H9 (cell line): ENCODE results near the gene EPHA3. TPM values are rescaled to one million over a fixed set of nuclear protein-coding genes. Genes with fewer than 3 reads are reported as not detected.

Experiments
- DNase-seq: peaks from one replicate; pipeline ENCODE4 v3.0.0-alpha.2; 2017
- H2AFZ ChIP-seq: one replicate; pipeline ENCODE4 v1.6.1; 2013; ENCODE audit warnings: mild to moderate bottlenecking, low read length, control low read depth, moderate library complexity
- H2AK5ac ChIP-seq: 2 replicates; pipeline ENCODE4 v1.6.1; 2013; ENCODE audit warnings: low read length, control low read depth, mixed read lengths; ENCODE audit not compliant: insufficient read length
- H2BK120ac ChIP-seq: one replicate; pipeline ENCODE4 v1.6.1; 2013; ENCODE audit warnings: low read depth, mild to moderate bottlenecking, low read length, control low read depth, inconsistent platforms; ENCODE audit not compliant: poor library complexity, severe bottlenecking
- H2BK12ac ChIP-seq: 2 replicates; pipeline ENCODE4 v1.6.1; 2013; ENCODE audit warnings: low read length, control low read depth, mixed read lengths, low read depth; ENCODE audit not compliant: insufficient read length
- H2BK15ac ChIP-seq: 2 replicates; pipeline ENCODE4 v1.6.1; 2013; ENCODE audit warnings: low read depth, low read length, control low read depth
- H2BK20ac ChIP-seq: one replicate; pipeline ENCODE4 v1.6.1; 2013; ENCODE audit warnings: low read depth, mild to moderate bottlenecking, low read length, control low read depth, inconsistent platforms; ENCODE audit not compliant: poor library complexity, severe bottlenecking
- H2BK5ac ChIP-seq: 2 replicates; pipeline ENCODE4 v1.6.1; 2013; ENCODE audit warnings: low read length, control low read depth, mixed read lengths; ENCODE audit not compliant: insufficient read length
- H3K14ac ChIP-seq: 2 replicates; pipeline ENCODE4 v1.6.1; 2013; ENCODE audit warnings: low read length, control low read depth; ENCODE audit not compliant: insufficient read depth
- H3K18ac ChIP-seq: 2 replicates; pipeline ENCODE4 v1.6.1; 2013; ENCODE audit warnings: low read depth, mild to moderate bottlenecking, mixed read lengths, low read length, control low read depth; ENCODE audit not compliant: insufficient read length
- H3K23ac ChIP-seq: 2 replicates; pipeline ENCODE4 v1.6.1; 2013; ENCODE audit warnings: low read length, control low read depth, mixed read lengths, low read depth; ENCODE audit not compliant: insufficient read length
- H3K23me2 ChIP-seq: 2 replicates; pipeline ENCODE4 v1.6.1; 2013; ENCODE audit warnings: low read depth, mild to moderate bottlenecking, mixed read lengths, low read length, control low read depth; ENCODE audit not compliant: insufficient read length, poor library complexity, severe bottlenecking
- H3K27ac ChIP-seq: 2 replicates; pipeline ENCODE4 v1.5.1; 2013; ENCODE audit warnings: low read length, control low read depth, mixed read lengths, low read depth; ENCODE audit not compliant: insufficient read length
- H3K27me3 ChIP-seq: 2 replicates; pipeline ENCODE4 v1.6.1; 2013; ENCODE audit warnings: low read length, control low read depth, inconsistent platforms; ENCODE audit not compliant: insufficient read depth
- H3K4ac ChIP-seq: 2 replicates; pipeline ENCODE4 v1.6.1; 2013; ENCODE audit warnings: low read depth, mild to moderate bottlenecking, control low read depth, inconsistent platforms, low read length, moderate library complexity
- H3K4me1 ChIP-seq: 2 replicates; pipeline ENCODE4 v1.6.1; 2013; ENCODE audit warnings: low read length, control low read depth, inconsistent platforms; ENCODE audit not compliant: insufficient read depth
- H3K4me2 ChIP-seq: 2 replicates; pipeline ENCODE4 v1.6.1; 2013; ENCODE audit warnings: low read length, control low read depth, mixed read lengths; ENCODE audit not compliant: insufficient read length, insufficient read depth
- H3K56ac ChIP-seq: 2 replicates; pipeline ENCODE4 v1.6.1; 2013; ENCODE audit warnings: low read depth, mild to moderate bottlenecking, mixed read lengths, low read length, control low read depth; ENCODE audit not compliant: insufficient read length
- H3K79me1 ChIP-seq: 2 replicates; pipeline ENCODE4 v1.6.1; 2013; ENCODE audit warnings: low read depth, mild to moderate bottlenecking, moderate library complexity, low read length, control low read depth, inconsistent platforms; ENCODE audit not compliant: insufficient read depth, poor library complexity, severe bottlenecking
- H3K79me2 ChIP-seq: 2 replicates; pipeline ENCODE4 v1.6.1; 2013; ENCODE audit warnings: low read length, control low read depth, inconsistent platforms; ENCODE audit not compliant: insufficient read depth
- H3K9ac ChIP-seq: 2 replicates; pipeline ENCODE4 v1.6.1; 2013; ENCODE audit warnings: low read length, control low read depth, mixed read lengths; ENCODE audit not compliant: insufficient read length; ENCODE audit errors: extremely low read depth
- H3K9me3 ChIP-seq: one replicate; pipeline ENCODE4 v1.6.1; 2013; ENCODE audit warnings: low read depth, low read length, inconsistent platforms; ENCODE audit not compliant: control insufficient read depth
- H3T11ph ChIP-seq: one replicate; pipeline ENCODE4 v1.6.1; 2013; ENCODE audit warnings: mild to moderate bottlenecking, low read length, control low read depth, inconsistent platforms
- H4K20me1 ChIP-seq: one replicate; pipeline ENCODE4 v1.6.1; 2013; ENCODE audit not compliant: control insufficient read depth, insufficient read length, insufficient read depth
- H4K5ac ChIP-seq: 2 replicates; pipeline ENCODE4 v1.6.1; 2013; ENCODE audit warnings: low read depth, mild to moderate bottlenecking, mixed read lengths, low read length, control low read depth; ENCODE audit not compliant: insufficient read length
- H4K8ac ChIP-seq: replicated peaks from 2 replicates; pipeline ENCODE4 v1.6.1; 2013; ENCODE audit warnings: low read length, control low read depth, mixed read lengths, low read depth; ENCODE audit not compliant: insufficient read length
- H4K91ac ChIP-seq: 2 replicates; pipeline ENCODE4 v1.6.1; 2013; ENCODE audit warnings: low read depth, mild to moderate bottlenecking, moderate library complexity, mixed read lengths, low read length, control low read depth; ENCODE audit not compliant: insufficient read length
- H3K27ac Mint-ChIP-seq, 3 experiments: 2 replicates in 2 of 3; 3 replicates in 1 of 3; pipeline ENCODE4 v1.8.0; 2020 to 2021; ENCODE audit warnings: mixed read lengths in 3 of 3, mild to moderate bottlenecking in 1 of 3, moderate library complexity in 1 of 3
- H3K27me3 Mint-ChIP-seq: 2 replicates; pipeline ENCODE4 v1.8.0; 2021; ENCODE audit warnings: low read depth, mild to moderate bottlenecking, moderate library complexity, mixed read lengths
- H3K36me3 Mint-ChIP-seq, 3 experiments: 2 replicates in 2 of 3; 3 replicates in 1 of 3; pipeline ENCODE4 v1.8.0; 2020 to 2021; ENCODE audit warnings: low read depth in 3 of 3, mixed read lengths in 3 of 3; ENCODE audit not compliant: insufficient read depth in 1 of 3
- H3K4me1 Mint-ChIP-seq, 2 experiments: 2 replicates each; pipeline ENCODE4 v1.8.0; 2020; ENCODE audit warnings: mixed read lengths in 2 of 2
- H3K4me3 Mint-ChIP-seq, 2 experiments: 2 replicates in 1 of 2; 3 replicates in 1 of 2; pipeline ENCODE4 v1.8.0; 2020 to 2021; ENCODE audit warnings: mild to moderate bottlenecking in 2 of 2, mixed read lengths in 2 of 2, moderate library complexity in 1 of 2
- H3K9me3 Mint-ChIP-seq, 2 experiments: 2 replicates in 1 of 2; 3 replicates in 1 of 2; pipeline ENCODE4 v1.8.0; 2020; ENCODE audit warnings: mild to moderate bottlenecking in 2 of 2, mixed read lengths in 2 of 2, moderate library complexity in 1 of 2
- CTCF ChIP-seq: fragments of 200-600 bp; sonication (generic); conservative IDR thresholded peaks from 3 replicates; pipeline ENCODE4 v1.8.0; 2021; ENCODE audit warnings: antibody characterized with exemption, mild to moderate bottlenecking
- total RNA-seq: library from RNA; stranded (reverse); gene quantifications from 2 replicates; pipeline ENCODE4 v1.2.1, GENCODE V29; 2021

EPHA3 gene
- total RNA-seq, 1 experiment from 2014 or later, result 0.66 TPM

DNA sequence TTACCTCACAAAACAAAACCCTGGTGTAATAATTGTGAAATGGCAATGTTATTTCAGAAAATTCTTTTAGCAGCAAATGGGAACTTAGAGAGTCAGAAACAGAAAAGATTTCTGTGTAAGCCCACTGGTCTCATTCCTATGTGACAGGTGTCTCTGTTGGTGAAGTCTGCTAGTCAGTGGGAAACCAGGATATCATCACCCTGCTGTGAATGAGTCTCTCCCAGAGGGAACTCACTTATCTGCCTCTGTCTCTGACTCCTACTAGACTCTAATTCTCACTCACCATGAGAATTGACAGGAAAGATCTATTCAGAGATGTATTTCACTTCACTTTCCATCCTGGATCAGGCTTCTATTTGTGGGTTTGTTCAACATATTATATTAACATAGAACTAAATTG is 266.0 kb downstream of the EPHA3 start:
- Histone ChIP-seq H3K27me3 (no peaks in the 10 kb centered on the region), H2AFZ (no peak overlapping the region), H3K23me2 (no peaks in the 10 kb centered on the region), H3K4me2 (no peak overlapping the region), H3K4me1 (no peaks in the 10 kb centered on the region), H3T11ph (no peak overlapping the region), H3K18ac (no peak overlapping the region), H3K23ac (no peak overlapping the region), H3K4ac (no peak overlapping the region), H3K27ac (no peak overlapping the region), H4K5ac (no peak overlapping the region), H3K79me1 (no peaks in the 10 kb centered on the region), H3K79me2 (peaks cover 2% of the 10 kb centered on the region; the same call in 1 of the 2 replicates), H2BK12ac (no peak overlapping the region), H4K20me1 (no peaks in the 10 kb centered on the region), H4K91ac (no peak overlapping the region), H2BK15ac (no peak overlapping the region), H2BK20ac (no peak overlapping the region), H2AK5ac (no peak overlapping the region), H3K9ac (no peak overlapping the region), H2BK5ac (no peak overlapping the region), H3K56ac (no peak overlapping the region), H3K14ac (no peak overlapping the region), H2BK120ac (no peak overlapping the region), H3K9me3 (no peaks in the 10 kb centered on the region), H4K8ac (no peak overlapping the region)
- Mint-ChIP-seq H3K27ac (peak overlapping the region in 1 of 3 experiments; percentile 37; a peak in 1 of 7 replicates), H3K4me1 (peaks cover 22 to 30% of the 10 kb centered on the region in 2 experiments), H3K36me3 (peaks cover 5 to 7% (median 5%) of the 10 kb centered on the region in 3 experiments; a peak in 6 of 7 replicates), H3K4me3 (no peak overlapping the region), H3K9me3 (peaks cover 6 to 8% of the 10 kb centered on the region in 2 experiments), H3K27me3 (no peaks in the 10 kb centered on the region)
- TF ChIP-seq CTCF, result no peak
- DNase-seq, result no peak
